T-helper 17 cell (primary cell): ENCODE results near the gene NOXO1. TPM values are rescaled to one million over a fixed set of nuclear protein-coding genes. Genes with fewer than 3 reads are reported as not detected.

Source experiments
- ATAC-seq: fragments of 150-1000 bp; cut with Tn5 transposase; 2 replicates; pipeline ENCODE4 v1.10.0; 2021; ENCODE audit warnings: mild to moderate bottlenecking, moderate library complexity
- DNase-seq, 3 donors: peaks; one replicate each; pipeline versions ENCODE4 v3.0.0 to v3.0.0-alpha.2; 2020 to 2021
- H3K9me3 ChIP-seq: one replicate; pipeline ENCODE4 v1.7.0; 2013; ENCODE audit warnings: low read length, mild to moderate bottlenecking; ENCODE audit not compliant: control insufficient read depth, poor library complexity, severe bottlenecking
- H3K27ac Mint-ChIP-seq: one replicate; pipeline ENCODE4 v1.8.0; 2022; ENCODE audit warnings: mild to moderate bottlenecking, moderate library complexity, mixed read lengths
- H3K27me3 Mint-ChIP-seq: one replicate; pipeline ENCODE4 v1.8.0; 2022; ENCODE audit warnings: mixed read lengths
- H3K36me3 Mint-ChIP-seq: one replicate; pipeline ENCODE4 v1.8.0; 2022; ENCODE audit warnings: low read depth, mixed read lengths
- H3K4me1 Mint-ChIP-seq: one replicate; pipeline ENCODE4 v1.8.0; 2022; ENCODE audit warnings: mild to moderate bottlenecking, mixed read lengths
- H3K4me3 Mint-ChIP-seq: one replicate; pipeline ENCODE4 v1.8.0; 2022; ENCODE audit warnings: mild to moderate bottlenecking, moderate library complexity, mixed read lengths
- total RNA-seq, 4 donors: library from RNA in 2 of 4; stranded (reverse) in 2 of 4; gene quantifications; one replicate each; pipeline ENCODE4 v1.2.3 and lab custom pipeline; 2022 to 2026

NOXO1 gene
- total RNA-seq, 2 donors from 2014 or later = 0.40 to 0.78 TPM

GRCh38 chr16:1950559-1950958, 30.7 kb downstream of the NOXO1 start:
- Mint-ChIP-seq H3K4me1 (no peaks in the 10 kb centered on the region), H3K4me3 (no peak overlapping the region), H3K27me3 (peaks cover 5% of the 10 kb centered on the region), H3K27ac (no peak overlapping the region), H3K36me3 (peaks cover 2% of the 10 kb centered on the region)
- DNase-seq (no peak), ATAC-seq (no peak)
- no peaks in the 10 kb centered on the region for H3K9me3 ChIP-seq

- H3K27ac Mint-ChIP-seq = no peak overlapping the region
- H3K9me3 ChIP-seq = no peaks in the 10 kb centered on the region
- ATAC-seq (no peak), DNase-seq (no peak)
- H3K36me3 Mint-ChIP-seq = peaks cover 2% of the 10 kb centered on the region
- no peak overlapping the region for H3K4me3 Mint-ChIP-seq
- no peaks in the 10 kb centered on the region for H3K4me1 Mint-ChIP-seq
- peaks cover 5% of the 10 kb centered on the region for H3K27me3 Mint-ChIP-seq
These were observed 31.2 kb downstream of the NOXO1 start for GRCh38 chr16:1950047-1950446.

- ATAC-seq = no peak
- Mint-ChIP-seq H3K27ac (no peak overlapping the region), H3K36me3 (peaks cover 2% of the 10 kb centered on the region), H3K4me1 (no peaks in the 10 kb centered on the region), H3K4me3 (no peak overlapping the region), H3K27me3 (peaks cover 5% of the 10 kb centered on the region)
- H3K9me3 ChIP-seq = no peaks in the 10 kb centered on the region
- no peak for DNase-seq
These were observed 31.8 kb downstream of the NOXO1 start for GRCh38 chr16:1949507-1949906.

- no peak for DNase-seq
- no peaks in the 10 kb centered on the region for H3K9me3 ChIP-seq
- H3K36me3 Mint-ChIP-seq = no peaks in the 10 kb centered on the region
- ATAC-seq = no peak
- H3K4me3 Mint-ChIP-seq = no peak overlapping the region
- H3K27me3 Mint-ChIP-seq = no peaks in the 10 kb centered on the region
- H3K4me1 Mint-ChIP-seq = peaks cover 12% of the 10 kb centered on the region
- H3K27ac Mint-ChIP-seq = no peak overlapping the region
These were observed 33.9 kb downstream of the NOXO1 start for GRCh38 chr16:1947369-1947670.

- DNase-seq = no peak
- Mint-ChIP-seq H3K4me1 (peaks cover 14% of the 10 kb centered on the region), H3K27ac (no peak overlapping the region), H3K36me3 (no peaks in the 10 kb centered on the region), H3K27me3 (no peaks in the 10 kb centered on the region), H3K4me3 (no peak overlapping the region)
- no peak for ATAC-seq
- no peaks in the 10 kb centered on the region for H3K9me3 ChIP-seq
These were observed 34.5 kb downstream of the NOXO1 start for GRCh38 chr16:1946495-1947368.

GRCh38 chr16:1945559-1946391, 35.5 kb downstream of the NOXO1 start:
- H3K27me3 Mint-ChIP-seq = no peaks in the 10 kb centered on the region
- peaks cover 14% of the 10 kb centered on the region for H3K4me1 Mint-ChIP-seq
- no peaks in the 10 kb centered on the region for H3K9me3 ChIP-seq
- H3K36me3 Mint-ChIP-seq = no peaks in the 10 kb centered on the region
- DNase-seq (no peak), ATAC-seq (no peak)
- no peak overlapping the region for H3K27ac Mint-ChIP-seq
- H3K4me3 Mint-ChIP-seq = no peak overlapping the region

- no peaks in the 10 kb centered on the region for H3K9me3 ChIP-seq
- peaks cover 14% of the 10 kb centered on the region for H3K4me1 Mint-ChIP-seq
- DNase-seq (no peak), ATAC-seq (no peak)
- H3K36me3 Mint-ChIP-seq = no peaks in the 10 kb centered on the region
- no peak overlapping the region for H3K27ac Mint-ChIP-seq
- no peaks in the 10 kb centered on the region for H3K27me3 Mint-ChIP-seq
- peak overlapping the region; percentile 43 for H3K4me3 Mint-ChIP-seq
These were observed 36.6 kb downstream of the NOXO1 start for GRCh38 chr16:1944612-1945199.

GRCh38 chr16:1942810-1943726, 38.2 kb downstream of the NOXO1 start, which contains the start of gene MSRB1:
TSS of gene MSRB1 (minus strand) at chr16:1943199. CDS start at chr16:1943156, 43 bp downstream.
- Mint-ChIP-seq H3K27ac (peak within 1 kb of the TSS; percentile 65), H3K36me3 (no peaks in the 10 kb centered on the region), H3K27me3 (no peaks in the 10 kb centered on the region), H3K4me3 (peak within 1 kb of the TSS; percentile 91), H3K4me1 (peaks cover 14% of the 10 kb centered on the region)
- peak; percentile 99 for ATAC-seq
- no peaks in the 10 kb centered on the region for H3K9me3 ChIP-seq
- DNase-seq = peak; percentile 98 to 100 (median 99)

- H3K9me3 ChIP-seq = no peaks in the 10 kb centered on the region
- ATAC-seq = no peak
- Mint-ChIP-seq H3K36me3 (no peaks in the 10 kb centered on the region), H3K4me3 (peak overlapping the region; percentile 91), H3K27me3 (no peaks in the 10 kb centered on the region), H3K4me1 (peaks cover 14% of the 10 kb centered on the region), H3K27ac (peak overlapping the region; percentile 65)
- no peak for DNase-seq
These were observed 39.0 kb downstream of the NOXO1 start for GRCh38 chr16:1942047-1942809.

GRCh38 chr16:1941162-1942046, 39.9 kb downstream of the NOXO1 start:
- DNase-seq (no peak), ATAC-seq (no peak)
- H3K27ac Mint-ChIP-seq = no peak overlapping the region
- H3K9me3 ChIP-seq = no peaks in the 10 kb centered on the region
- peak overlapping the region; percentile 91 for H3K4me3 Mint-ChIP-seq
- no peaks in the 10 kb centered on the region for H3K27me3 Mint-ChIP-seq
- H3K4me1 Mint-ChIP-seq = peaks cover 14% of the 10 kb centered on the region
- H3K36me3 Mint-ChIP-seq = no peaks in the 10 kb centered on the region

GRCh38 chr16:1940273-1941161, 40.8 kb downstream of the NOXO1 start:
- ATAC-seq (no peak), DNase-seq (no peak)
- Mint-ChIP-seq H3K27me3 (no peaks in the 10 kb centered on the region), H3K27ac (no peak overlapping the region), H3K4me1 (peaks cover 14% of the 10 kb centered on the region), H3K36me3 (no peaks in the 10 kb centered on the region), H3K4me3 (no peak overlapping the region)
- H3K9me3 ChIP-seq = no peaks in the 10 kb centered on the region
